SU-DHL-6 (cell line): ENCODE measurements around the gene EIF6.
"Not testable (repeated sequence)": the region's sequence is repeated elsewhere in the genome, so short reads cannot be mapped to it uniquely, and the experiment has no call there.

ENCODE experiments used
- EZH2phosphoT487 ChIP-seq: fragments of 200-600 bp; sonication (generic), shearing (Covaris generic); conservative IDR thresholded peaks from 2 replicates; pipeline ENCODE4 v1.6.1; 2018; ENCODE audit warnings: mild to moderate bottlenecking, antibody characterized with exemption, low read length, moderate library complexity, mixed read lengths
- TF ChIP-seq, protein P1 (sequence below): fragments of 200-600 bp; sonication (generic); IDR thresholded peaks from one replicate; pipeline ENCODE4 v1.5.1; 2017; ENCODE audit warnings: antibody characterized with exemption, mild to moderate bottlenecking, low read length, moderate library complexity; ENCODE audit not compliant: insufficient read depth, poor library complexity, severe bottlenecking

DNA sequence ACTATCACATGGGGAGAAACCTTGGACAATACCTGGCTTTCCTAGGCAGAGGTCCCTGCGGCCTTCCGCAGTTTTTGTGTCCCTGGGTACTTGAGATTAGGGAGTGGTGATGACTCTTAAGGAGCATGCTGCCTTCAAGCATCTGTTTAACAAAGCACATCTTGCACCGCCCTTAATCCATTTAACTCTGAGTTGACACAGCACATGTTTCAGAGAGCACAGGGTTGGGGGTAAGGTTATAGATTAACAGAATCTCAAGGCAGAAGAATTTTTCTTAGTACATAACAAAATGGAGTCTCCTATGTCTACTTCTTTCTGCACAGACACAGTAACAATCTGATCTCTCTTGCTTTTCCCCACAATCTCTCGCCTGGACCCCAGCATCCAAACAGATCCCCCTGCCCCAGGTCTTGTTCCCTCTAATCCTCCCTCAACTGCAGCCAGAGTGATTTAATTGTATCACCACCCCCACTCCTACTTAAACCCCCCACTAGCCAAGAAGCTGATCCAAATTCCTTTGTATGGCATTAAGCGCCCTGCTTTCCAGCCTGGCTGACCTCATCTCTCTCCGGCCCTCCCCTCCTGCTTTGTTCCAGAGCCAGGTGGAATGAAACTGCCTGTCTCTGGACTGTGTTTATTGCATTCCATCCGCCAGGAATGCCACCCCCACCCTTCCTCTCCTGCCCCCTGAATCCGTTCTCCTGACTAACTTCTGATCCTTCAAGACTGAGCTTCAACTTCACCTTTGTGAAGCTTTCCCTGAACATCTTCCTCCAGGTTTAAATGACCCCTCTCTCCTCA is 21.6 kb downstream of the EIF6 start:
- TF ChIP-seq, protein P1, sequence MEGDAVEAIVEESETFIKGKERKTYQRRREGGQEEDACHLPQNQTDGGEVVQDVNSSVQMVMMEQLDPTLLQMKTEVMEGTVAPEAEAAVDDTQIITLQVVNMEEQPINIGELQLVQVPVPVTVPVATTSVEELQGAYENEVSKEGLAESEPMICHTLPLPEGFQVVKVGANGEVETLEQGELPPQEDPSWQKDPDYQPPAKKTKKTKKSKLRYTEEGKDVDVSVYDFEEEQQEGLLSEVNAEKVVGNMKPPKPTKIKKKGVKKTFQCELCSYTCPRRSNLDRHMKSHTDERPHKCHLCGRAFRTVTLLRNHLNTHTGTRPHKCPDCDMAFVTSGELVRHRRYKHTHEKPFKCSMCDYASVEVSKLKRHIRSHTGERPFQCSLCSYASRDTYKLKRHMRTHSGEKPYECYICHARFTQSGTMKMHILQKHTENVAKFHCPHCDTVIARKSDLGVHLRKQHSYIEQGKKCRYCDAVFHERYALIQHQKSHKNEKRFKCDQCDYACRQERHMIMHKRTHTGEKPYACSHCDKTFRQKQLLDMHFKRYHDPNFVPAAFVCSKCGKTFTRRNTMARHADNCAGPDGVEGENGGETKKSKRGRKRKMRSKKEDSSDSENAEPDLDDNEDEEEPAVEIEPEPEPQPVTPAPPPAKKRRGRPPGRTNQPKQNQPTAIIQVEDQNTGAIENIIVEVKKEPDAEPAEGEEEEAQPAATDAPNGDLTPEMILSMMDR, result not testable (repeated sequence)
- TF ChIP-seq EZH2phosphoT487, result not testable (repeated sequence)
